Measurements from ENCODE around the gene MATCAP1.

MATCAP1 gene

DNA sequence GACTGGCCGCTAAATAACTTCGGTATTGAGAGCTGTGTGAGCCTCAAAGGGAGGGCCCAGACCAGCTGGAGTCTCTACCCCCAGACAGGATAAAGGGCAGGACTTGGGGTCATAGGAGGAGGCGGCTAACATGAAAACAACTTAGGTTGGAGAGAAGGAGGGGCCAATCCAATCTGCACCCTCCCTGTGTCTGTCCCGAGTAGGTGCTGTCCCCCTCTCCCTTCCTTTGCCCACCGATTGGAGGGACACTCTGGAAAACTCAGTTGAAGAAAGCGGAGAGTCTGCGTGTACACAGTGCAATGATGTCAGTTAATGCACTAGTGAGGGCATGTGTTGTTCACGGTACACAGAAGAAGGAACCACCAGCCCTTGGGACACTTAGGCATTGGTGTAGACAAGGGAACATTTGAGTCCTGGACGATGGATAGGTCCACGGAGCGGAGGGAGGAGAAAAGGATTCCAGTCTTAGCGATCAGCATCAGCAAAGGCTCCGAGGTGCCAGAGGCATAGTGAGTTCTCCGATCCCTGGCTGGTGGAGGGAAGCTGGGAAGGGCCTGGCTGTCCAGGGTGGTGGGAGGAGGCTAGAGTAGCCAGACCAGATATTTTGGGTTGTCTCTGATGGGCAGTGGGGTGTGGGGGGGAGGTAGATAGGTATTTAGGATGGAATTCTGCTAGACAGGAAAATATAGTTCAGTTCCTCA lies 12.7 kb downstream of the MATCAP1 start:
- no peak for DNase-seq

DNA sequence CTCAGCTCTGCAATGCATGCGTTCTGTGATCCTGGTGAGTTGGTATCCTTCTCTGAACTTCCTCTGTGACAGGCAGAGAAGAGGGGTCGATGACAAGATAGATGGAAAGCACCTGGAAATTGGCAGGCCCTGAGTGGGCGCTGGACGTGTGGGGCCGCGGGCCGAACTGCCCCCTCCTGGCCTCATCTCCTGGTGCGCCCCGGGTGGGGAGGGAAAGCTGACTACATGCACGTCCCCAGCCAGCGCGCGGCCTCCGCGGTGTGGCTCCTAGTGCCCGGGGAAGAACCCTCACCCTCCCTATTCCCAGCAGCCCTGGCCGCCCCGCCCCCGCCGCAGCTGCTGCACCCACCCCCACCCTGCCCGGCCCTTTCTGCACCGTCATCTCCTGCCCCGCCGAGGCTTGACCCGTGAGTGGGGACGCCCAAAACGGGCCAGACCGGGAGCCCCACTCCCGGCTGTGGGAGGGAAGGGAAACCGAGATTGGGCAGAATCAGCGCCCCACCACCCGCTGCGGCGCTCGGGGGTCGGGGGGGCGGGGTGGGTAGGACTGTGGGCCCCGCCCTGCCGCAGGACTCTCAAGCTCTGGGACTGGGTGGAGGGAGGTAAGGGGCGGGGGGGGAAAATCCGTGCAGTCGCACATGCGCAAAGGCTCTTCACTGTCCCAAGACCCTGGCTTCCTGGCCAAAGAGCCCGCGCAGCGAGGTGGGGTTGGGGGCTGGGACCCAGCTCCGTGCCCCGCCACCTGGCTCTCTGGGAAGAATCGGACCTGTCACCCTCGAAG lies 13.4 kb downstream of the MATCAP1 start, which contains the start of gene NOL3:
TSS of gene NOL3 (plus strand) at position 371 of the 781 bp plus-strand sequence.
- DNase-seq: peak in 1 of 2 donors; percentile 72

DNA sequence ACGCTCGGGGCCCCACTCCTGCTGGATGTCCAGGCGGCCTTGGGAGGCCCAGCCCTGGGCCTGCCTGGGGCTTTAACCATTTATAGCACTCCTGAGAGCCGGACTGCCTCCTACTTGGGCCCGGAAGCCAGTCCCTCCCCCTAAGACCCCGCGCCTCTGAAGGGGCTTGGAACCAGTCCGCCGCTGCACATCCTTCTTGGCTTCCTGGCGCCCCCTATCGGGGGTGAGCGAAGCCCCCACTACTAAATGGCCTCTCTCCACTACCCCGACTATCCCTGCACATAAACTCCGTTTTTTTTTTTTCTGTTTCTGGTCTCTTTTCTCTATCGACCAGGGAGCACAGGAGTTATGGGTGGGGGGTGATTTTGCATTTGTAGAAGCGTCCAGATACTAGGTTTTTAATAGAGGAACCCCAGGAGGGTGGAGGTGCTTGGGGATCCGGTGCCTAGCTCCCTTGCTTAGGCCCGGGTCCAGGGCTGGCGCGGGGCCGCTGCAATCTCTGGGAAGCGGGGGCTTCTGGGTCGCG lies 14.1 kb downstream of the MATCAP1 start:
- no peak for DNase-seq

DNA sequence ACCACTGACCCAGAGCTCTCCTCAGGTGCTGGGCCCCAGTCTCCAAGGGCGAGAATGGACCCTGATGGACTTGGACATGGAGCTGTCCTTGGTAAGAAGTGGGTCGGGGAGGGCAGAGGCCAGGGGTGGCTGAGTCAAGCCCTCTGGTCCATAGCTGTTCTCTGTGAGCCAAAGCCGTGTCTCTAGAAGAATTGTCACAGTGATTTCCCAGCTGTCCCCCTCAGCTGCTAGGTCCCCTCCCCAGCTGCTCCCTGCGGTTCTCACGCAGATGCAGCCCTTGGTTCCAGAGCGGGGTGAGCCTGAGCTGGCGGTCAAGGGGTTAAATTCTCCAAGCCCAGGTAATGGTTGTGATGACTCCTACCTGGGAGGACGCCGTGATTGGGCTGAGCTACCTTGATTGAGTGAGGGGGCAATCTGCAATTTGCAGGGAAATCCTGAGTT lies 14.7 kb downstream of the MATCAP1 start:
- no peak for DNase-seq

DNA sequence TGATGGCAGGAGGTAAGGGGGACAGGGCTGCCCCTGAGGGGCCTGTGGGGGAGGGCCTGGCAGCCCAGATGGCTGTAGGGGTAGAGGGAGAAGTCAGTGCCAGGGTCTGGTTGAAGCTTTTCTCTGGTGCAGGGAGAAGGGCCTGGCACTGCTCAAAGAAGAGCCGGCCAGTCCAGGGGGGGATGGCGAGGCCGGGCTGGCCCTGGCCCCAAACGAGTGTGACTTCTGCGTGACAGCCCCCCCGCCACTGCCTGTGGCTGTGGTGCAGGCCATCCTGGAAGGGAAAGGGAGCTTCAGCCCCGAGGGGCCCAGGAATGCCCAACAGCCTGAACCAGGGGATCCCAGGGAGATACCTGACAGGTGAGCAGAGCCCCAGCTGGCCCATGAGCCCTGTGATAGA lies 16.2 kb downstream of the MATCAP1 start:
- DNase-seq: no peak

DNA sequence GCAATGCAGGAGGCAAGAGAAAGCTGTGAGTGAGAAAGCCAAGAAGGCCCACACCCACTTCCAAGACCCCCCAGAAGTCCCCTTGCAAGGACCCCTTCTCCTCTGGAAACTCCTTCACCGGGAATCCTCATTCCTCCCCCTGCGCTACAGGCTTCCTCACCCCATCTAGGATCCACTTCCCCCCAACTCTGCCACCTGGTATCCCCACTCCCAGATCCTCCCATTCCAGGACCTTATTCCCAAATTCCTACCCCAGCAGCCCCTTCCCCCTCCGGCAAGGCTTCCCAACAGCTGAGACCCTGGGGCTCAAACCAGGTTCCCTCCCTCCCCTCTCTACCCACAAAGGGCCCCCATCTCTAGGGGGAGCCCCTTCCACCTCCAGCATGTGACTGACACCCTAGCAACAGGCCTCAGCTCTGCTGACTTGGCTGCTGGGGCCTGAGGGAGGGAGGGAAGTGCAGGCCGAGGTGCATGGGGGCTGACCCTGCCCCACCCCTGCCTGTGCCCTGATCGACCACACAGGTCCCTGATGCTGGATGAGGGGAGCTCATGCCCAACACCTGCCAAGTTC lies 17.1 kb downstream of the MATCAP1 start:
- DNase-seq: no peak

DNA sequence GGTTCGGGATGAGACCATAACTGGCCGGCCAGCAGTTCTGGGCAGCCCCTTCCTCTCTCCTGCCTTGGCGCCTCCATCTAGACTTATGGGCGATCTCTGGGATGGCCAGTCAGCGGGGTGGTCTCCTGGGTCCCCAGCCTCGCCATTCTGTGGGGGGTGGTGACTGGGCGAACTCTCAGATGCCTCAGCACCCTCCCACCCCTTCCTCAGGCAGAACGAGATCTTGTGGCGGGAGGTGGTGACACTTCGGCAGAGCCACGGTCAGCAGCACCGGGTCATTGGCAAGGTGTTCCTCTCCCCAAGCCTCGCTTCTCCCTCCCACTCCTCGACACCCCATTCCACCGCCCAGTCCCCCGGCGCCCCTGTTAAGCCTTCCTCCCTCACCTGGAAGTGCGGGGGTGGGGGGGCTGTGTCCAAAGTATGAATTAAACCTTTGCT lies 17.6 kb downstream of the MATCAP1 start:
- DNase-seq: no peak

DNA sequence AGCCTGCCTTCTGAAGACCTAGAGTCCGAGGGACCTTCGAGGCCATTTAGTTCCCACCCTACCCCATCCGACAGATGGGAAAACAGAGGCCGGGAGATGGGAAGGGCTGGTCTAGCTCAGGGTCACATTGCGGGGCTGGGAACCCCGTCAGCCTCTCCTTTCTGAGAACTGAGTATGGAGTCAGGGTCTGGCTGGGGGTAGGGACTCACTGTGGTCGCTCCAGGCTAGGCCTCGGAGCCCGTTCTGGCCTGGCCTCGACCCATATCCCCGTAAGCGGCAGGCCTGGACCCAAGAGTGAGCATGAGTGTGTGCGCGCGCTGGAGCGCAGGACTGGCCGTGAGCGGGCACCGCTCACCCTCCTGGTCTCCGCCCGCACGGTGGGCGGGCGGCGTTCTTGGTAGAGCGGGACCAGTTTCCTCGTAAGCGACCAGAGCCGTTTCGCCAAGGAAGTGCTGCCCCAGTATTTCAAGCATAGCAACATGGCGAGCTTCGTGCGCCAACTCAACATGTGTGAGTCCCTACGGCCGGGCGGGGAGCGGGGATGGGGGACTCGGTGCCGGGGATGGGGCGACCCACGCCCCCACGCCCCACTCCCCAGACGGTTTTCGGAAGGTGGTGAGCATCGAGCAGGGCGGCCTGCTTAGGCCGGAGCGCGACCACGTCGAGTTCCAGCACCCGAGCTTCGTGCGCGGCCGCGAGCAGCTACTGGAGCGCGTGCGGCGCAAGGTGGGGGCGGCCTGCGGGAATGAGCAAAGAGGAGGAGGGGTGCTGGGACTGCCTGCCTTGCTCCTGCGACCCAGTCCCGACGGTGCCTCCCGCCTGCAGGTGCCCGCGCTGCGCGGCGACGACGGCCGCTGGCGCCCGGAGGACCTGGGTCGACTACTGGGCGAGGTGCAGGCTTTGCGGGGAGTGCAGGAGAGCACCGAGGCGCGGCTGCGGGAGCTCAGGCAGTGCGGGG lies 18.4 kb downstream of the MATCAP1 start:
- DNase-seq: no peak

DNA sequence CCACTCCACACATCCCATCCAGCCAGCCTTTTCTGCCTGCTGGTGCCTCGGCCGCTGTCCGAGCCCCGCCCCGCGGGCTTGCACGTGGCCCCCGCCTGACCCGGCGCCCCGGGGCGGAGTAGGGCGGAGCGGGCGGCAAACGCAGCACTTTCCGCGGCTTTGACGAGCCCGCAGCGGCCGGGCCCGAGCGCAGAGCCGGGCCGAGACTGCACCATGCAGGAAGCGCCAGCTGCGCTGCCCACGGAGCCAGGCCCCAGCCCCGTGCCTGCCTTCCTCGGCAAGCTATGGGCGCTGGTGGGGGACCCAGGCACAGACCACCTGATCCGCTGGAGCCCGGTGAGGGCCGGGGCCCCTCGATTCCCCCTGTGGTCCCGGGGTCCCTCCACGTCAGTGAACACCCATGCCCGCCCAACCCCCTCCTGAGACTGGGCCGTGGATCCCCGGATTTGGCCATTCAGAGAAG lies 19.1 kb downstream of the MATCAP1 start, which contains the start of gene HSF4:
TSS of gene HSF4 (plus strand) at position 147 of the 463 bp plus-strand sequence. CDS start at position 214, 67 bp downstream.
- DNase-seq: no peak

DNA sequence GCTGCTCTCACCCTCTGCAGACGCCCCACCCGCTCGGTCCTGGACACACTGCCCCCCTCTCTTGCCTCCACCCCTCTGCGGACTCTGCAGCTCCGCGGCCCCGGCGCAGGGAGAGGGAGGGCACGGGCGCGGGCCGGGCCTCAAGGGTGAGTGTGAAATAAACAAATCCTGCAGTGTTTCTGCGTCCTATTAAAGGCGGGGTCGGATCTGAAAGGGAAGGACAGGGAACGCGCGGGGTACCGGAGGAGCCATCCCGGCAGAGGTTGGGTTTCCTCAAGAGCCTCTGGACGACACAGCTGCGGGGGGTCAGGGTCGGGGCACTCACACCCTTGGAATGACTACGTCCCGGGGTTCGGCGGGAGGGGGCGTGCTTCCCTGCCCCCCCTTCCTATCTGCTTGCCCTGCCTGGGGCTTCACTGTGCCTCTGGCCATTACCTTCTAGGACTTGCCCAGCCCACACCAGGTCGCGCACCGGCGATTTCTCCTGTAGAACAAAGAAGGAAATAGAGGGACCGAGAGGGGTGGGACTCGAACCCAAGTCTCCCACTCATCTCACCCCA lies 19.7 kb downstream of the MATCAP1 start:
- DNase-seq: no peak

DNA sequence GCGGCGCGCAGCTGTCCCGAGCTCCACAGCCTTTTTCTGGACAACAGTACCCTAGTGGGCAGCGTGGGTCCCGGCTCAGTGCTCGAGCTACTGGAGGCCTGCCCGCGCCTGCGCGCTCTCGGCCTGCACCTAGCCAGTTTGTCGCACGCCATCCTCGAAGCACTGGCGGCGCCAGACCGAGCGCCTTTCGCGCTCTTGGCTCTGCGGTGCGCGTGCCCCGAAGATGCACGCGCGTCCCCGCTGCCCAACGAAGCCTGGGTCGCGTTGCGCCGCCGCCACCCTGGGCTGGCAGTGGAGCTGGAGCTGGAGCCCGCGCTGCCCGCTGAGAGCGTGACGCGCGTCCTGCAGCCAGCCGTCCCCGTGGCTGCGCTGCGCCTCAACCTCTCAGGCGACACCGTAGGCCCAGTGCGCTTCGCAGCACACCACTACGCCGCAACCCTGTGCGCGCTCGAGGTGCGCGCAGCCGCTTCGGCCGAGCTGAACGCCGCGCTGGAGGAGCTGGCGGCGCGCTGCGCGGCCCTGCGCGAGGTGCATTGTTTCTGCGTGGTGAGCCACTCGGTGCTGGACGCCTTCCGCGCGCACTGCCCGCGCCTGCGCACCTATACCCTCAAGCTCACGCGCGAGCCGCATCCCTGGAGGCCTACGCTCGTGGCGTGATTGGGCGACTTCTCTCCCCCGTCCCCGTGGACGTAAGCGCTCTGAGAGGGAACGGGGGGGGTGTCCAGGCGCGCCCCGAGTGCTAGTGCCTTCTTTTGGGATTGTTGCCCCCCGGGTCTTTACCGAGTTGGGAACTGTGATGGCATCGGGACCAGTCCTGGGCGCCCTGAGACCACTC lies 20.4 kb downstream of the MATCAP1 start:
- DNase-seq: no peak

DNA sequence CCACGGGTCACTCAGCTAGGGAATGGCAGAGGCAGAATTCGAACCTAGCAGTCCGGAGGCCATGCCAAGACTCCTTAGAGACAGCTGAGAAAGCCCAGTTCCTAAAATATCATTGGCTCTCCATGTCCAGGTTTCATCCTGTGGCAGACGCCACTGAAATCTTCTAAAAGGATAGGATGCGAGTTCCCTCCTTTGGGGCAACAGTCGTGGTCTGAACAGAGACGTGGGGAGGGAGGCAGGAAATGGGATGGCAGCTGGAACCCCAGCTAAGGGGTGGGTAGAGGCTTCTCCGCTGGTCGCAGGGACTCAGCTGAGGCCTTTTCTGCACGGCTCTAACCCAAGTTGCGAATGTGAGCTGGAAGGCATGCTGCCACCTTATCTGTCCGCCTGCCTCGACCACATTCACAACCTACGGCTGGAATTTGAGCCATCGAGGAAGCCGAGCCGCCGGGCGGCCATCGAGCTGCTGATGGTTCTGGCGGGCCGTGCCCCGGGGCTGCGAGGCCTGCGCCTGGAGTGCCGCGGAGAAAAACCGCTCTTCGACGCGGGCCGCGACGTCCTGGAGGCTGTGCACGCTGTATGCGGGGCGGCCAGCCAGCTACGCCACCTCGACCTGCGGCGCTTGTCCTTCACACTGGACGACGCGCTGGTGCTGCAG lies 21.1 kb downstream of the MATCAP1 start:
- DNase-seq: no peak

DNA sequence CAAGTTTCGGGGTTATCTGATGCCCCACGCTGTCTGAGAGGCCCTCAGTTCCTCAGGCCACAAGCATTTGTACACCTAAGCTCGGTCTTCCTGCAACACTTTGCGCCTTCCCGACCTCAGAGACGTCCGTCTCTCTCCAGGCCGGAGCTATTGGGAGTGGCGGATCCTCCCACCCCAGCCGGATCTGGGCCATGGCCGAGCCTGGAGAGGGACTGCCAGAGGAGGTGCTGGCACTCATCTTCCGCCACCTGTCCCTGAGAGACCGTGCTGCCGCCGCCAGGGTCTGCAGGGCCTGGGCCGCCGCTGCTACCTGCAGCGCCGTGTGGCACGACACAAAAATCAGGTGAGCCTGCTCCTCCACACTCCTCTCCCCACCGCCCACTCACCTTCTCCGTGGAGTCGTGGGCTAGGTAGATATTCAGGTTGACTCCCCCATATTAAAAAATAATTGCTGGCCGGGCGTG lies 22.1 kb downstream of the MATCAP1 start:
- no peak for DNase-seq

DNA sequence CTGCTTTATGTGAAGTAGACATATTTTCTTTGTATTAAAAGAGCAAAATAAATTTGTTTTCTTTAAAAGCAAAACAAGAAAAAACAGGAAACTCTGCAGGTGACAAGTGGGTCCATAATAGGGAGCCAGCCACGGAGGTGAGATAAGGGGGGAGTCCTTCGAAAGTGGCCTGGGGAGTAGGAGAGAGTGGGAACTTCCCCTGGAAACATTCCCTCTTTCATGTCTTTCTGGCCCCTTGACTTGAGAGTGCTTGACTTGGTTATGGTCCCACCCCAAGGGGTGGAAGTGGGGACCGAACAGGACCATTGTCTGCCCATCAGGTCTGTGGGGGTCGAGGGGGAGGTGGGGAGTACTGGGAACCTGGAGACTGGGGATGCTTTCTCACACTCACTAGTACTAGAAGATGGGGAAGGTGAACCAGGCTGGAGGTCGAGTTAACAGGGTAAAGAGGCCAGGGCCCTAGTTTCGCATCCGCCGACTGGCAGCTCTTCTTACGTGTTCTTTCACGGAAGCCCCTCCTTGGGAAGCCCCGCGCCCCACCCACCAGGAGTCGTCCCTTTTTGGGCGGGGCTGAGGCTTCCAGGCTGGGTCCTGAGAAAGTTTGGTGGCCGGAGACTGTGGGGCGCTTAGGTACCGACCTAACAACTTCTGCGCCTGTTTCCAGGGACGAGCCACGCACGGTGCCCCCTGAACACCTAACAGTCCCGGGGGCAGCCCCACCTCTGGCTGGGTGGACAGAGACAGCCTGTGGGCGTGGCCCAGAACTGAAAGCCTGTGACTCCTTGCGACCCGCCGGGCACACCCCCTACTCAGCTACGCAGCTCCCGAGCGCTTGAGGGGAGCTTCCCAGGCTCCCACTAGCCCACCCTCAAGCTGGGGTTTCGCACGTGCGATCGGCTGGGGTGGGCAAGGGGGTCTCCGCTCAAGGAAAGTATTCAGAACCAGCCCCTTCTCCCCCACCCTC lies 24.8 kb downstream of the MATCAP1 start:
- peak in 1 of 2 donors; percentile 40 for DNase-seq

DNA sequence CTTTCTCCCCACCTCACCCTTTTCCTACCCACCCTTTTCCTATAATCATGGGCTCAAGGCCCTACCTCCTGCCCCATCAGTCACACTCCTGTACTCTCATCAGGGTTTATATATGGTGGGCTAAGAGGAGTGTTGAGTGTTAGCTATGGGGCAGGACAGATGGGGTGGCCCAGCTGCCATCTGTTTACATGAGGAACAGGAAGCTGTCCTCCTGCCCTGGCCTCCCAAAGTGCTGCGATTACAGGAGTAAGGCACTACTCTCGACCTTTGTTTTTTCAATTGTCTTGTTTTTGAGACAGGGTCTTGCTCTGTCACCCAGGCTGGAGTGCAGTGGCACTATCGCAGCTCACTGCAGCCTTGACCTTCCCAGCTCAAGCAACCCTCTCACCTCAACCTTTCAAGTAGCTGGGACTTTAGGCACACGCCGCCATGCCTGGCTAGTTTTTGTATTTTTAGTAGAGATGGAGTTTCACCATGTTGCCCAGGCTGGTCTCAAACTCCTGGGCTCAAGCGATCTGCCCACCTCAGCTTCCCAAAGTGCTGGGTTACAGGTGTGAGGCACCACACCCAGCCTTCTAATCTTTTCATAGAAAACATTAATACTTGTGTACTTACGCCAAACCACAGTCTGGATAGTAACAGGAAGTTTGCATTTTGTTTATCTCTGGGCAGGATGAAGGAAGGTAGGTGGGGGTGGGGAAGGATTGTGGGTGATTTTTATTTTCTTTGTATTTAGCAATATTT lies 25.7 kb downstream of the MATCAP1 start:
- no peak for DNase-seq

DNA sequence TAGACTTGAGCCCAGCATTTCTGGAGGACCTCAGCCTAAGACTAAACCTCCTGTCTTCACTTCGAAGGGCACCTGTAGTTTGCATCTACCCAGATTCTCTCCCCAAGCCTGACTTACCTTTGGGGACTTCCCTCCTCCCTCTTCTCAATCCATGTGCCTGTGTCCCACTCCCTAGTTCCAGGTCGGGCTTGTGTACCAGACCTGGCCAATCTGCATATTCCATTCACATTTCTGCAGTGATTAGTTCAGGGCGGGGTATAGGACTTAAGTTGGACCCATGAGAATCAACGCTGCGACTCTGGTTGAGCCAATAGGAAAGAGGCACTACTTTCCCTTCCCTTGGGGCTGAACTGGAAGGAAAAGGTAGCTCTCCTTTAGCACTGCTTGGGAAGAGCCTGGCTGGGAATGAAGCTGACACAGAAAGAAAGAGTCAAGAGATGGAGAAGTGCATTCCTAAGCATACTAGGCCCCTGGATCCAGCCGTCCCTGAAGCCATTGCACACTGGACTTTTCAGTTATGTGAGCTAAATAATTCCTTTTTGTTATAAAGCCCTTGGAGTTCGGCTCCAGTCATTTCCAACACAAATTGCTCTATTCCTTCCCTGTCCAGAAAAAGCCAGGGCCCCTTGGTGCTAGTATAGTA lies 26.5 kb downstream of the MATCAP1 start:
- DNase-seq: no peak

DNA sequence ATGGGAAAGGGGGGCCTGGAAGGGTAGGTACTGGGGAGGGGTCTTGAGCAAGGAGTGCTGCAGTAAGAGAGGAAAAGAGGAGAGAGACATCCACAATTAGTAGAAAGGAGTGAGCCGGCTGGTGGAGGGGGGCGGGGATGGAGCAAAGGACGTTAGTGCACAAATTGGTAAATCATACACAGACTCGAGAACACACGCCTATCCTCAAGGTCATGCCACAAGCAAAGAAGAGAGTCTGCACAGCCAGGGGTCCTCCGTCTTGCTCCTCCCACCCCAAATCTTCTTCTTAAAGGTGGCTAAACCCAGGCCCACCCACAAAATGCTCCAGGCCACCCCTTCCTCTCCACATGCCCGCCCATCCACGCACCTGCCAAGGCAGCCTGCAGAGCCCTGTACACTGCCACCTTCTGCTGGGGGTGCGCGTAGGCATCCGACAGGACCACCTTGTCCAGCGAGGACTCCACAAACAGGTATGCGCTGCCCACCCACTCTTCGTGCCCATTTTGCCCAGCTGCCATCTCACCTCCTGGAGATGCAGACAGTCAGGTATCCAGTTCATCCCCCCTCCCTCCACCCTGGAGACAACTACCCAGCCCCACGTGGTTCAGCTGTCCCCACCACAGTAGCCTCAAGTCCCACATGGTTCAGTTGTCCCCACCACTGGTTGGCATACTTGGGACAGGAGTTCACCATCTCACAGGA lies 27.5 kb downstream of the MATCAP1 start:
- DNase-seq: no peak

Measured in bone marrow (tissue), 2 donors.